ENCODE results near the gene NR6A1.

The NR6A1 gene

DNA sequence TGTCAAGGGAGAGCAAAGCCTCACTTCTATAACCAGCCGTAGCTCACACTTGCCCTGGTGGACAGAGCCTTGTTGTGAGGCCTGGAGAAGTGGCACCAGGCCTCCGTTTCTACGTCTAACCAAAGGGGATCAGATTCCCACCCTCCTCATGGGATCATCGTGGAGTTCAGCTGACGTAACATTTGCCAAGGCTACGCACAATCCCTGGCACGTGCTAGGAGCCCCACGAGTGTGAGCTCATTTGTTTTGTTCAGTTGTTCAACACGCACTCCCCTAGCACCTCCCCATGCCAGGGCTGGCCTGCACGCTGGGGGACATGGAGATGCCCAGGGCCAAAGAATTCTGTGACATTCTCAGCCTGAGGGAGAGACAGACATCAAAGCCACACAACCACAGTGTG, 297.8 kb downstream of the NR6A1 start:
- TF ChIP-seq POLR2AphosphoS5 (IDR thresholded peaks at IDR 0.05; ENCODE audit: low read depth) (no peak), GABPA (IDR thresholded peaks at IDR 0.05; ENCODE audit: low read depth) (no peak), SPI1 (IDR thresholded peaks at IDR 0.05; ENCODE audit: borderline replicate concordance, low read depth) (no peak), CTCF (IDR thresholded peaks at IDR 0.05; ENCODE audit: insufficient read depth, low read length) (no peak)
- TF ChIP-seq, protein P1, sequence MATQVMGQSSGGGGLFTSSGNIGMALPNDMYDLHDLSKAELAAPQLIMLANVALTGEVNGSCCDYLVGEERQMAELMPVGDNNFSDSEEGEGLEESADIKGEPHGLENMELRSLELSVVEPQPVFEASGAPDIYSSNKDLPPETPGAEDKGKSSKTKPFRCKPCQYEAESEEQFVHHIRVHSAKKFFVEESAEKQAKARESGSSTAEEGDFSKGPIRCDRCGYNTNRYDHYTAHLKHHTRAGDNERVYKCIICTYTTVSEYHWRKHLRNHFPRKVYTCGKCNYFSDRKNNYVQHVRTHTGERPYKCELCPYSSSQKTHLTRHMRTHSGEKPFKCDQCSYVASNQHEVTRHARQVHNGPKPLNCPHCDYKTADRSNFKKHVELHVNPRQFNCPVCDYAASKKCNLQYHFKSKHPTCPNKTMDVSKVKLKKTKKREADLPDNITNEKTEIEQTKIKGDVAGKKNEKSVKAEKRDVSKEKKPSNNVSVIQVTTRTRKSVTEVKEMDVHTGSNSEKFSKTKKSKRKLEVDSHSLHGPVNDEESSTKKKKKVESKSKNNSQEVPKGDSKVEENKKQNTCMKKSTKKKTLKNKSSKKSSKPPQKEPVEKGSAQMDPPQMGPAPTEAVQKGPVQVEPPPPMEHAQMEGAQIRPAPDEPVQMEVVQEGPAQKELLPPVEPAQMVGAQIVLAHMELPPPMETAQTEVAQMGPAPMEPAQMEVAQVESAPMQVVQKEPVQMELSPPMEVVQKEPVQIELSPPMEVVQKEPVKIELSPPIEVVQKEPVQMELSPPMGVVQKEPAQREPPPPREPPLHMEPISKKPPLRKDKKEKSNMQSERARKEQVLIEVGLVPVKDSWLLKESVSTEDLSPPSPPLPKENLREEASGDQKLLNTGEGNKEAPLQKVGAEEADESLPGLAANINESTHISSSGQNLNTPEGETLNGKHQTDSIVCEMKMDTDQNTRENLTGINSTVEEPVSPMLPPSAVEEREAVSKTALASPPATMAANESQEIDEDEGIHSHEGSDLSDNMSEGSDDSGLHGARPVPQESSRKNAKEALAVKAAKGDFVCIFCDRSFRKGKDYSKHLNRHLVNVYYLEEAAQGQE (IDR thresholded peaks at IDR 0.05; ENCODE audit: insufficient replicate concordance, low read depth) = no peak
- DNase-seq (ENCODE audit: low read depth in 1 of 2, low spot score in 1 of 2) = no peak
- Histone ChIP-seq H3K27ac (replicated peaks) (no peak overlapping the region), H3K27me3 (ENCODE audit: insufficient read depth, poor library complexity, severe bottlenecking) (no peaks in the 10 kb centered on the region), H3K4me3 (replicated peaks; ENCODE audit: insufficient read depth, low read length) (no peak overlapping the region)

DNA sequence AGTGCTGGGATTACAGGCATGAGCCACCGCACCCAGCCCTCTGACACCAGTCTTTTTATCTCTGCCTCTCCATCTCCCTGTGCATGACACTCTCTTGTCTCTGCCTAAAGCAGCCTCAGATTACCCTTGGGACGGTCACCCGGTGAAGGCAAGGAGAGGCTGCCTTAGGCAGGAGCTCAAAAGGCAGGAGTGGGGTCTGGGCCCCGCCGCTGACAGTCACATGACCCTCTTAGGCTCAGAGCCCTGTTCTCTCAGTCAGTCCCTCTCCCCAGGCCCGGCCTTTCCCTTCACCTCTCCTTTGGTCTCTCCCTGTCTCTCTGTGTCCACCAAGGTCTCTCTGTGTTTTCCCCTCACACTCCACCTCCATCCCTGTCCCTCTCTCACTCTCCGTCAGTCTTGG, 298.3 kb downstream of the NR6A1 start:
- Histone ChIP-seq H3K27me3 (ENCODE audit: insufficient read depth, poor library complexity, severe bottlenecking) (no peaks in the 10 kb centered on the region), H3K27ac (replicated peaks) (no peak overlapping the region), H3K4me3 (replicated peaks; ENCODE audit: insufficient read depth, low read length) (no peak overlapping the region)
- TF ChIP-seq, protein P1 (IDR thresholded peaks at IDR 0.05; ENCODE audit: insufficient replicate concordance, low read depth) = no peak
- TF ChIP-seq POLR2AphosphoS5 (IDR thresholded peaks at IDR 0.05; ENCODE audit: low read depth) (no peak), CTCF (IDR thresholded peaks at IDR 0.05; ENCODE audit: insufficient read depth, low read length) (no peak), SPI1 (IDR thresholded peaks at IDR 0.05; ENCODE audit: borderline replicate concordance, low read depth) (no peak), GABPA (IDR thresholded peaks at IDR 0.05; ENCODE audit: low read depth) (no peak)
- no peak for DNase-seq (ENCODE audit: low read depth in 1 of 2, low spot score in 1 of 2)

DNA sequence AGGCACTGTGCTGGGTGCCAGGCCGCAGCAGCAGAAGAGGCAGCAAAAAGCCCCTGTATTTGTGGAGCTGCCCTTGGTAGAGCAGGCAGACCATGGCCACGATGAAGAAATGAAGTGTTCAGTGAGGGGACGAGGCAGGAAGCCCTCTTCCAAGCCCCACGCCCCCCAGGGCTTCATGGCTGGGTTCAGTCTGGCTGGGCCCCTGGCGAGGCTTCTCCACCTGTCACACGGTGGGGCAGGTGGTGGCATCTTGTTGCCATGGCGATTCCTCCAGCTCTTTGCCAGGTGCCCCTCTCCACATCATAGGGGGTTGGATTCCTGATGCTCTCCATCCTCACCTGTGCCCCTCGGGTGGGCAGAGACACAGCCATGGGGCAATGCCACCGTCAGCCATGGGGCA, 299.4 kb downstream of the NR6A1 start:
- H3K27me3 ChIP-seq (ENCODE audit: insufficient read depth, poor library complexity, severe bottlenecking) = no peaks in the 10 kb centered on the region
- H3K4me3 ChIP-seq (replicated peaks; ENCODE audit: insufficient read depth, low read length) = no peak overlapping the region
- TF ChIP-seq SPI1 (IDR thresholded peaks at IDR 0.05; ENCODE audit: borderline replicate concordance, low read depth) (no peak), CTCF (IDR thresholded peaks at IDR 0.05; ENCODE audit: insufficient read depth, low read length) (no peak), GABPA (IDR thresholded peaks at IDR 0.05; ENCODE audit: low read depth) (no peak), POLR2AphosphoS5 (IDR thresholded peaks at IDR 0.05; ENCODE audit: low read depth) (no peak)
- TF ChIP-seq, protein P1 (IDR thresholded peaks at IDR 0.05; ENCODE audit: insufficient replicate concordance, low read depth) = no peak
- DNase-seq (ENCODE audit: low read depth in 1 of 2, low spot score in 1 of 2) = no peak
- no peak overlapping the region for H3K27ac ChIP-seq (replicated peaks)

Measured in HL-60 (cell line).